DOHH2 (cell line): ENCODE data around the gene NLRP1.

Experiments used
- H3F3A ChIP-seq: fragments of 200-600 bp; sonication (generic), shearing (Covaris generic); 2 replicates; pipeline ENCODE4 v1.6.0; 2016; ENCODE audit warnings: antibody characterized with exemption, mild to moderate bottlenecking; ENCODE audit not compliant: control insufficient read depth, insufficient read depth
- H3K27ac ChIP-seq: fragments of 200-600 bp; sonication (generic); 2 replicates; pipeline ENCODE4 v1.5.1; 2014; ENCODE audit warnings: low read depth, mild to moderate bottlenecking, low read length, moderate library complexity
- H3K27me3 ChIP-seq: fragments of 200-600 bp; sonication (generic); 2 replicates; pipeline ENCODE4 v1.6.1; 2014; ENCODE audit warnings: mild to moderate bottlenecking, low read length, mixed read lengths; ENCODE audit not compliant: control insufficient read depth
- H3K36me3 ChIP-seq: fragments of 200-600 bp; sonication (generic); 2 replicates; pipeline ENCODE4 v1.6.1; 2014; ENCODE audit warnings: mild to moderate bottlenecking, low read length, moderate library complexity, mixed read lengths; ENCODE audit not compliant: control insufficient read depth
- H3K4me1 ChIP-seq: fragments of 200-600 bp; sonication (generic); 2 replicates; pipeline ENCODE4 v1.6.1; 2014; ENCODE audit warnings: mild to moderate bottlenecking, low read length, mixed read lengths; ENCODE audit not compliant: control insufficient read depth
- H3K4me2 ChIP-seq: fragments of 200-600 bp; sonication (generic); 2 replicates; pipeline ENCODE4 v1.6.0; 2014; ENCODE audit warnings: mild to moderate bottlenecking, low read length, moderate library complexity
- H3K4me3 ChIP-seq: fragments of 200-600 bp; sonication (generic); 2 replicates; pipeline ENCODE4 v1.5.1; 2014; ENCODE audit warnings: mild to moderate bottlenecking, low read length, mixed read lengths
- H3K79me2 ChIP-seq: fragments of 200-600 bp; sonication (generic); 2 replicates; pipeline ENCODE4 v1.6.1; 2014; ENCODE audit warnings: mild to moderate bottlenecking, low read length, mixed read lengths; ENCODE audit not compliant: control insufficient read depth
- H3K9me2 ChIP-seq: fragments of 200-600 bp; sonication (generic); replicated peaks from 2 replicates; pipeline ENCODE4 v1.6.1; 2014; ENCODE audit warnings: mild to moderate bottlenecking, low read length, mixed read lengths; ENCODE audit not compliant: control insufficient read depth
- H3K9me3 ChIP-seq: fragments of 200-600 bp; sonication (generic); 2 replicates; pipeline ENCODE4 v1.6.1; 2014; ENCODE audit warnings: antibody characterized with exemption, low read length, mixed read lengths; ENCODE audit not compliant: control insufficient read depth, insufficient read depth
- H4K20me1 ChIP-seq: fragments of 200-600 bp; sonication (generic); 2 replicates; pipeline ENCODE4 v1.6.0; 2014; ENCODE audit warnings: low read depth, mild to moderate bottlenecking, antibody characterized with exemption, low read length, moderate library complexity; ENCODE audit not compliant: control insufficient read depth, insufficient read depth
- CTCF ChIP-seq: fragments of 200-600 bp; sonication (generic); IDR thresholded peaks from one replicate; pipeline ENCODE4 v1.5.1; 2014; ENCODE audit warnings: antibody characterized with exemption, mild to moderate bottlenecking, low read depth, low read length; ENCODE audit not compliant: poor library complexity, severe bottlenecking
- EZH2phosphoT487 ChIP-seq: fragments of 200-600 bp; sonication (generic); IDR thresholded peaks from 2 replicates; pipeline ENCODE4 v1.6.1; 2017; ENCODE audit warnings: borderline replicate concordance, mild to moderate bottlenecking, antibody characterized with exemption, low read length, moderate library complexity, mixed read lengths

NLRP1 gene

DNA sequence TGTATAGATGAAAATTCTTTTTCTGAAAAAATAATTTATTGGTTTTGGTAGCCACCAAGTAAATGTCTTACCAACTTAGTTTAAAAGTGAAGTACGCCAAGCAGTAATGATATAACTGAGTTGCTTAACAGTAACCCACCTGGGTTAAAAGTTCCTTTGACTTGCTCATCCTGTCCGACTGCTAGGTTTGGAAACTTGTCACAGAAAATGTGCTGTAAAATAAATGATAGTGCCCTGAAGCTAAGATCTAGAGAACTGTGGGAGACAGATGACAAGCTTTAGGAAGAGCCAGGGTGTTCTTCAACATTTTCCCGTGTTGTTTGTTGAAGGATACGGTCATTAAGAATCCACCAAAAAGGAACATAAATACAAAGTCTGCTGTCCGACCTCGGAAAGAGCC lies 103.3 kb downstream of the NLRP1 start:
- peaks cover 16% of the 10 kb centered on the region for H3K4me1 ChIP-seq
- no peaks in the 10 kb centered on the region for H3K27me3 ChIP-seq
- H3F3A ChIP-seq = no peaks in the 10 kb centered on the region
- no peaks in the 10 kb centered on the region for H3K9me2 ChIP-seq
- peaks cover 4% of the 10 kb centered on the region; the same call in 1 of the 2 replicates for H4K20me1 ChIP-seq
- H3K36me3 ChIP-seq = peaks cover 86% of the 10 kb centered on the region
- peaks cover 58% of the 10 kb centered on the region for H3K79me2 ChIP-seq
- TF ChIP-seq CTCF = no peak
- no peak for TF ChIP-seq EZH2phosphoT487
- no peak overlapping the region for H3K4me3 ChIP-seq
- H3K27ac ChIP-seq = no peak overlapping the region
- no peak overlapping the region for H3K4me2 ChIP-seq
- no peaks in the 10 kb centered on the region for H3K9me3 ChIP-seq

DNA sequence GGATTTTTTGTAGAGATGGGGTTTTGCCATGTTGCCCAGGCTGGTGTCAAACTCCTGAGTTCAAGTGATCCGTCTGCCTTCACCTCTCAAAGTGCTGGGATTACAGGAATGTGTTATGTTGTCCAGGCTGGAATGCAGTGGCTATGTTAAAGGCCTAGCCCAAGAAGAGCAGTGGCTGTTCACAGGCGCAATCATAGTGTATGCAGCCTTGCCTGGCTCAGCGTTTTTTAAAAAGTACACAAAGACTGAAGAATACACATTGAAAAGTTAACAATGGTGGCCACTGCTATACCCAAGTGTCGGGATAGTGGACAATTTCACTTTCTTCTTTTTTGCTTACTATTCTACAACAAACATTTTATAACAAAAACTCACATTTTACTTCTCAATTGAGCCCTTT lies 105.3 kb downstream of the NLRP1 start:
- H3K27me3 ChIP-seq = no peaks in the 10 kb centered on the region
- H3K9me2 ChIP-seq = no peaks in the 10 kb centered on the region
- peaks cover 4% of the 10 kb centered on the region; the same call in 1 of the 2 replicates for H4K20me1 ChIP-seq
- TF ChIP-seq EZH2phosphoT487 (no peak), CTCF (no peak)
- peaks cover 90% of the 10 kb centered on the region for H3K36me3 ChIP-seq
- no peak overlapping the region for H3K27ac ChIP-seq
- no peaks in the 10 kb centered on the region for H3K9me3 ChIP-seq
- H3K4me2 ChIP-seq = no peak overlapping the region
- H3F3A ChIP-seq = no peaks in the 10 kb centered on the region
- H3K79me2 ChIP-seq = peaks cover 38% of the 10 kb centered on the region
- H3K4me1 ChIP-seq = peaks cover 4% of the 10 kb centered on the region; the same call in 1 of the 2 replicates
- no peak overlapping the region for H3K4me3 ChIP-seq

DNA sequence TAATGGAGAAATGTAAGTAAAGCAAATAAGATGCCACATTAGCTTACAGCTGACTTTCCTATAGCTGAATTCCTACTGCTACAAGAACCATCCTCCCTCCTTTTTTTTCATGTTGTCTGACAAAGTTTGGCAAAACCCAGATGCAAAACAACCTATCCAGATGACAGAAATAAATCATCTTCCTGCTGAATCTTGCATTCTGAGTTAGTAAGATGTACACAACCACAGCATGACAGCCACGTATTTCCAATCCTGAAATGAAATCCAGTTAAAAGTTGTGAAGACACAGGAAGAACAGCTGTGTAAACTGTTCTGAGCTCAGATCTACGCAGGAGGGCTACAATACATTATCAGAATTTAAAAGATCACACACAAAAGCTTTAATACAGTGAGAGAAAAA lies 110.4 kb downstream of the NLRP1 start:
- Histone ChIP-seq H3K4me2 (no peak overlapping the region), H3F3A (peaks cover 10% of the 10 kb centered on the region), H3K4me1 (peaks cover 3% of the 10 kb centered on the region; the same call in 1 of the 2 replicates), H3K36me3 (peaks cover 60% of the 10 kb centered on the region), H3K27ac (no peak overlapping the region), H3K4me3 (no peak overlapping the region), H3K79me2 (peaks cover 8% of the 10 kb centered on the region), H3K27me3 (no peaks in the 10 kb centered on the region), H3K9me3 (no peaks in the 10 kb centered on the region), H4K20me1 (peaks cover 4% of the 10 kb centered on the region; the same call in 1 of the 2 replicates), H3K9me2 (no peaks in the 10 kb centered on the region)
- TF ChIP-seq CTCF (no peak), EZH2phosphoT487 (no peak)

DNA sequence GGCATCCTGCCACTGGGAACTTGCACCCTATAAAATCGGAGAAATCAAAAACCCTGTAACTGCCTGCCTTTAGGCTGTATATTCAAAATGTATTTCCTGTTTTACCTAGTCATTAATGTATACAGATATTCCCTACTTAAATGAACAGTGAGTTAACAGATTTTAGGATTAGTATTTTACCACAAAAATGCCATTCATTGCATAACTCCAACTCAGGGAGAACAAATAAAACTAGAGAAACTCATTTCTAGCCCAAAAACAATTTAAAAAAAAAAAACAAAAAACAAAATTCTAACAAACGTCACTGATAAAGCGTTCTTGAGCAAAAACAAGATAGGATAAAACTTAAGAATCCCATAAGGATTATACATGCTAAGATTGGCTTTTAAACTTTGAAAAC lies 111.8 kb downstream of the NLRP1 start:
- H3K9me2 ChIP-seq = no peaks in the 10 kb centered on the region
- no peak overlapping the region for H3K4me3 ChIP-seq
- TF ChIP-seq EZH2phosphoT487 (no peak), CTCF (no peak)
- peaks cover 5% of the 10 kb centered on the region; the same call in 1 of the 2 replicates for H4K20me1 ChIP-seq
- peaks cover 19% of the 10 kb centered on the region for H3K79me2 ChIP-seq
- peaks cover 3% of the 10 kb centered on the region; the same call in 1 of the 2 replicates for H3K4me1 ChIP-seq
- peaks cover 10% of the 10 kb centered on the region for H3F3A ChIP-seq
- peaks cover 52% of the 10 kb centered on the region for H3K36me3 ChIP-seq
- no peaks in the 10 kb centered on the region for H3K9me3 ChIP-seq
- H3K27ac ChIP-seq = no peak overlapping the region
- H3K27me3 ChIP-seq = no peaks in the 10 kb centered on the region
- no peak overlapping the region for H3K4me2 ChIP-seq
